GM19452 (cell line): ENCODE data around the gene PALM2AKAP2.

Source experiments
- ATAC-seq: cut with Tn5 transposase; IDR thresholded peaks from one replicate; pipeline ENCODE4 v1.9.1; 2021; ENCODE audit not compliant: unreplicated experiment

PALM2AKAP2 gene

DNA sequence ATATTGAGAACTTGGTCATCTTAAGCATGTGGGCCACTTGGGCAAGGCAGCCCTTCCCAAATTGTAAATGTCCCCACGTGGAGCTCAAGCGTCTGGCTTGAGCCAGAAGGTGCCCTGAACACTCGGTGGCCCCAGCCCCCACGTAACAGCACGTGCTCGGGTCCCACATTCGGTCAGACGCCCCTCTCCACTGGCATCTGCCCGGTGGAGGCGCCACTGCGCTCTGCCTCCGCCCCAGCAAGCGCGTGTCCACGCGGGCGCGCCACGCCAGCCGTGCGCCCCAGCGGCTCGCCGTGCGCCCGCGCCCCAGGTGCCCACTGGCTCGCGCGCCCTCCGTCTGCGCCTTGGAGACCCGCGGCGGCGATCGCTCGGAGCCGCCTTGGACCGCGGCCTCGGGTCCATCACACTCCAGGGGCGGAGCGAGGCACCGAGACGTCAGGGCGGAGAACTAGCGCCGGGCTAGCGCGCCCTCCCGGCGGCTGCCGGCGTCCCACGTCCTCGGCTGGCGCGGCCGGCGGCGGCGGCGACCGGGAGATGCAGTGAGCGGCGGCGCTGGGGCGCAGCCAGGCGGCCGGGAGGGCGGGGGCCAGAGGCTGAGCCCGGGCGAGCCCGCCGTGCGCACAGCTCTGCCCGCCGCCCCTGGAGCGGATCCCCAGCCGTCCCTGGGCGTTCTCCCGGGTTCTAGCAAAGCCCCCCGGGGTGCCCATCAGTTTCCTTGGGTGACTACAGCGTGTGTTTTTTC, at the start of gene PALM2AKAP2:
Gene PALM2AKAP2 (plus strand): TSS at position 488 of the 742 bp plus-strand sequence. CDS start 291 bp downstream, outside the sequence.
- no peak for ATAC-seq

DNA sequence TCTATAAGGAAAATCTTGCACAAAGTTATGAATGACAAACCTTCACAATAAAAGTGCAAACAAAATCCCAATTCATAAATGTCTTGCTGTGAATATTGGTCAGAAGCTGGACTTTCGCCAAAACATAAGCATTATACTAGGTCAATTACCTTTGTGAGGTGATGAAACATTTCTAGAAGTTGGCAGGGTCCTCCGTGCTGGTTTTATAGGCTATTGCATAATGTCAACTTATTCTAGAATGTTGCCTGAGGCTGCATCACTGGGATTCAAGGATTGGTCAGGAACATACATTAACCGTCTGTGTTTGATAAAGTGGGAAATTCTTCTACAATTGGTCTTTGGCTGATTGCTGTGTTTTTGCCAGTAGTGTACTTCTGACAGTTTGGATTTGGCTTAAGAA, 49.8 kb upstream of the PALM2AKAP2 start:
- ATAC-seq, result no peak

DNA sequence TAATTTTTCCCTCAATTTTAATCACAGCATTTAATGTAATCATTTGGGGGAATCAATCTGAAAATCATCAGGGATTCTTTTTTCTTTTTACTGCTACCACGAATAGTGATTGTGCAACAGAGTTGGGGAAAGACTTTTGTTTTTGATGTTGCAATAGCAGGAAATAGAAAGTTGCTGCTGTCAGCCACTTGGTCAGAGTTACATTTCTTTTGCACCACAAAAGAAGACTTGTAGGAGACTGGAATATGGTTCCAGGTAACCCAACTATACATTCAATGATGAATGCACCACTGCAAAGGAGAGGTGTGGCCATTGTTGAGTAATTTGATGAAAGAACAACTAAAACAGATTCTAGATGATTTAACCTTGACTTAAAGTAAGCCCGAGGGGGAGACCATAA, 46.3 kb upstream of the PALM2AKAP2 start:
- ATAC-seq, result no peak

DNA sequence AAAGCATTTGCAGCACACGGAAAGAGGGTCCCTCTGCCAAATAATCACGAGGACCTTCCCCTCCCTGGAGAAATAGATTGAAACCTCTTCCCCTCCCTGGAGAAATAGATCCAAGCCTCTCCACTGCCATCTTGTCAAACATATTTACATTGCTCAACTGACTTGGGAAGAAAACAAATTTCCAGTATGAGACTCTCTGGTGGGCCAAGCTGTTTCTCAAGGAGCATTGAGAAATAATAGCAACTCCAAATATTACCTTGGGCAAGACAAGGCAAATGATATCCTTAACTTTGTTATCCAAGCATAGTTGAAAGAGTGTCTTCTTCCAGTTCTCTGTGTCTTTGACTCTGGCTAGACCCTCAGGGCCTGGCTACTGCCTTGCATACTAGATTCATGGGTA, 45.2 kb upstream of the PALM2AKAP2 start:
- ATAC-seq, result no peak

DNA sequence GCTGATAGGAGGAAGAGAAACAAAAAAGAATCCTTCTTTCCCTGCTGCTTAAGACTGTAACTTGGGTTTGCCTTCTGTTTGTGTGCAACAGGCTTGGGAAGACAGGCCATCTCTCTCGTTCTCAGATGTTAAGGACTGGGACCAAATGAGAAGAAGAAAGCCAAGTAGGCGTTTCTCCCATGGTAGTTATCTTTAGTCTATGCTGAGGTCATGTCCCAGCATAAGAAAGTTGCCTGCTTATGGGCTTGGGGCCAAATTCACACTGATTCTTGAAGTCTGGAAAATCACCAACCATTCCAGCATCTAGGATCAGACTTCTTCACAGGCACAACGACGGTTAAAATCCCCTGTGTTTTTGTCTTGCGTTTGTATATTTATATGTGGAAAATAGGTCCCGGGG, 44.2 kb upstream of the PALM2AKAP2 start:
- ATAC-seq, result no peak

DNA sequence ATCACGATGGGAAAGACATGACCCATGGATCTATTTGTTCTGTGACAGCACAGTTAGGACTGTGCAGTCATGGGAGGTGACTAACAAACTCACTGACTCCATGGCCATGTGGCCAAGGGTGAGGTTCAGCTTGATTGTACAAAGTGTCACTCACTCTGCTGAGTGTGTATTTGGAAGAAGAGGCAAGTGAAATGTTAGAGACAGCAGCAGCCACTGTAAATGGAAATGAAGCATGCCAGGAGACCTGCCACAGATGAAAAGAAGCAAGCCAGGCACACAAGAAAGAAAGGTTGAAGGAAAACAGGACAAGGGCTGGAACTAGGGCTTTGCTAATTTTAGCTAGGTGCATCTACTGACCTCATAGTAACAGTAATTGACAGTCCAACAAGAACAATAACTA, 42.7 kb upstream of the PALM2AKAP2 start:
- no peak for ATAC-seq

DNA sequence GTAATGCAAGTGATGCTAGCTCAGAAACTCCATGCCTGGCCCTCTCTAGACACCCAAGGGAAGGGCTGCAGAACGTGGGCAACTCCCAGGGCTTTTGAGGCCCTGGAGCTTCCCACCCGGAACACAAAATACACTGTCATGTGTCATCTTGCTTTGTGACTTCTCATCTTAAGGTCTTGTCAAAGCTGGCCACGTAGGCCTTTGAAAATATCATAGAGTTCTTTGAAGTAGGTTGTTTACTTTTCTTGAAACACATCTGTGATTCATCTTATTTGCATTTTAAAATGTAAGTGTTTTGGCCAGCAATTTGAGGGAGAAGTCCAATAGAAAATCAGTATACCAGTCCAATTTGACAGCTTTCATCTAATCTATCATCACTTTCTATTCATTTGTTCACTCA, 40.2 kb upstream of the PALM2AKAP2 start:
- ATAC-seq, result no peak

DNA sequence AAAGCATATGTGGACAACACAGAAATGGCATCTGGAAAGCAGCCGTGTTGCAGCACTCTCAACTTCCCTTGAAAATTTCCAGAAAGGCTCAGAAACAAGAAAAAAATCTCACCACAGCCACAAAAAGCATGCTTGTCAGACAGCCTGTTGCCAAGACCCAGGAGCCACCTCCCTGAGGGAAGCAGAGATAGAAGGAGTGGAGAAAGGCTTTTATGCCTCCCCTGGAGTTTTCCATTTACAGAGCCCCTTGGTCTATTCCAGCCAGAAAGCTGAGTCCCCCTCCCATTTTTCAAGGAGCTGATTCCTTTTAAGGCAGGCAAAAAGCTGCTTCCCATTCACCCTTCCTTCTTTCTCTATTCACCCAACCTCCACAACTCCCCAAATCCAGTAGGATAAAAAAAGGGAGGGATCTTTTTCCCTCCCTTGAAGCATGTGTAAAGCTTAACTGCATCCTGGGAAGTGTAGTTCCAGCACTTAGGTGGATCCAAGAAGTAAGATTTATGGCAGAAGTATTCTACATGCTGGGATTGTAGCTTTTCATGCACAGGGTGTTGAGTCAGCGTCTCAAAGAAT, 37.1 kb upstream of the PALM2AKAP2 start:
- ATAC-seq, result no peak

DNA sequence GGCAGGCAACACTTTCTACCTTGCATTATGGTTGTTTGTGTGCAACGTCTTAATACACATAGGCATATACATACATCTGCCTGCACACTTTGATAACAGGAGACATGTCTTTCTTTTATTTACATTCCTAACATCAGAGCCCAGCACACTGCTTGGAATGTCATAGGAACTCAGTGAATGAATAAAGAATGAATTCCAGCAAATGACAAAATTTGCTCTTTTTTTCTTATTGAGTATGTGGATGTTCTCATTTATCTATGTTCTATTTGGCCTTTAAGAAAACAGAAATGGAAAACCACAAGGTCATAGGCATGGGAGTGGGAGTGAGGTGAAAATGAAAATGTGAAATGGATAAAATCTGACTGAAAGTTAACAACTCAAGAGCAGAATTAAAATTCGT, 36.3 kb upstream of the PALM2AKAP2 start:
- ATAC-seq, result no peak

DNA sequence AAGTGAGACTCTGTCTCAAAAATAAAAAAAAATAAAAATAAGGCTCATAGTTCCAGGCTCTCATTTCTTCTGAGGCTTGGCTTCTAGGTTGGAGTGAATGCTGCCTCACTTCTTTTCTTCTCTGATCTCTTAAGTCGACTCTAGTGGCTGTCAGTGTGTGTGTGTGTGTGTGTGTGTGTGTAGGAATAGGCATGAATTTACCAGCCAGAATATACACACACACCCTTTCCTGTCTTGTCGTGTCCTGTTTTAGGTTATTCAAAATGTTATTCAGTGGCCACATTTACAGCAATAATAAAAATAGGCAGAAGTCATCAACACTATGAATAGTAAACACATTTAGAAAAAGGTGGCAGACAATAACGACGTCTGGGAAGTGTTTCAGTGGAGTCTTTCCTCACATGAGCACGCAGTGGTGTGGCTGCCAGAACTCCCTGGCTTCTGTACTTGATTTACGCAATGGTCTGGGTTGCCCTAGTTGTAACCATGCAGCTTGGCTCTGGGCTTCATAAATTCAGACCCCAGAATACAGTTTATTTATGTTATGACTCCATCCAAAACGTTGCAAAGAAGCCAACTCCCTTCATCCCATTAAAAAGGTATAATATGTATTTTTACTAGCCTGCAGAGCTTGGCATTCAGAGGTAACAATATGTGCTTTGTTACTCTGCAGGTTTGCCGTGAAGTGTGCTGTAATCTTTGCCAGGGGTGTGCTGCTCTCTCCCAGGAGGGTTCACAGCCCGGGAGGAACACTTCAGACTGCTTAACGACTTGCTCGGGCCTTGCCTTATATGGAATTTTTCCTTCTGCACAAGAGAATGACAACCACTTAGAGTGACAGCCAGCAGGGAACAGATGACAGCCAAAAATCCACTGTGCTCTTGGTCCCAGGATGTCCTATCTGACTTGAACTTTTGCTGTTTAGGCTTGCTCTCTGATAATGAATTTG, 34.4 kb upstream of the PALM2AKAP2 start:
- ATAC-seq, result no peak

DNA sequence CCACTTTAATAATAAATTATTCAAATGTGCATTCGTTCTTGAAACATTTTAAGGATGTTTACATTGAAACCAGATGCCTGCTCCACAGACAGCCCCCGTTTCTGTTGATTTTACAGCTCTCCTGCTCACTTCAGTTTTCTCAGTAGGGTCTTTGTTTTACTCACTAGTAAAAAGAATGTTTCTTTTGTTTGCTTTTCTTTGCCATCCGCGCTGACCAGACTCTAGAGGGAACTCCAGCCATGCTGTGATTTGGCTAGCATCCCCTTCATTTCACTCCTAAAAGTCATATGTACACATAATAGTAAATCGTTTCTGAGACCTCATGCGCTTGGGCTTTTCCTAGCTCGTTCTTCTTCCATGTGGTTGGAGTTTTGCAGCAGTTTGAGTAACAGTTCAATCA, 28.7 kb upstream of the PALM2AKAP2 start:
- no peak for ATAC-seq

DNA sequence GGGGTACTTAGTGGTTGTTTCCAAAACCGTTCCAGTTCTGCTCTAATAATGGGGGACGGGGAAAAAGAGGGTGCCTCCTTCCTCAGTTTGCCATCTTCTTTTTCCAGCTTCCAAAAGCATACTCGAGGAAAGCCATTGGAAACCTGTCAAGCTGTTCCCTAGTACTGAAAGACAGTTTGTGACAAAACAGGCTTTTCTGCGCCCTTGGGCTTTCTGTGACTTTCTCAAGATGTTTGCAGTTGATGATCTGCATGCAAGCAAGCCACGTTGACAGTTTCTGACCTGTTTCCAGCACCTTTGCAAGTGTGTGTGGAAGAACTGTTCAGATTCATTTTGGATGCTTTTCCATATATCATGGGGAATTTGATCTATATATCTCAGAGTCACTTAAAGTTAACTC, 26.7 kb upstream of the PALM2AKAP2 start:
- no peak for ATAC-seq

DNA sequence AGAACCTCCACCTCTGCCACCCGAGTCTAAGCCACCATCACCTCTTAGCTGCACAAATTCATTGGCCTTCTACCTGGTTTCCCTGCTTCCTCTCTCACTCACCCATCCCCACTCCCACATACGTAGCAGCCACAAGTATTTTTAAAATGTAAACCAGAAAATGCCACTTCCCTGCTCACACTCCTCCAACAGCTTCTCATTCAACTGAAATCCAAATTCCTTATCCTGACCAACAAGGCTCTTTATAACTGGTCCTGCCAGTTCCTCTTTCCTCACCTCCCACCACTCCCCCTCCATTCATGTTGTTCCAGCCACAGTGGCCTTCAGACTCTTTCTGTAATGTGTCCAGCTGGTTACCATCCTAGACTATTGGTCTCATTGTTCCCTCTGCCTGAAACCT, 25.0 kb upstream of the PALM2AKAP2 start:
- ATAC-seq, result no peak

DNA sequence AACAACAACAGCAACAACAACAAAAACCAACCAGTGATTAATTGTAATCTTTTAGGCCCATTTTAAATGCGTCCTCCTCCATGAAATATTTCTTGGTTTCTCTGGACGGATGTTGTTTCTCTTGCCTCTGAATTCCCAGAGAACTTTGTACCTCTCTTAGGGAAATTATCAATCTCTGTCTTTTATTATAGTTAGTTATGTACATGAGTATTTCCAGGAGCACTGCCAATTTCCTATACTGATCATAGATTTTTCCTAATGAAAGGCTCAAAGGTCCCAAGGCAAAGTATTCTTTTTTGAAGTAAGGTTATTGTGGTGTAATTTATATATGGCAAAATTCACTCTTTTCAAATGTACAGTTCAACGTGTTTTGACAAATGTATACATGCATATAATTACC, 20.4 kb upstream of the PALM2AKAP2 start:
- no peak for ATAC-seq

DNA sequence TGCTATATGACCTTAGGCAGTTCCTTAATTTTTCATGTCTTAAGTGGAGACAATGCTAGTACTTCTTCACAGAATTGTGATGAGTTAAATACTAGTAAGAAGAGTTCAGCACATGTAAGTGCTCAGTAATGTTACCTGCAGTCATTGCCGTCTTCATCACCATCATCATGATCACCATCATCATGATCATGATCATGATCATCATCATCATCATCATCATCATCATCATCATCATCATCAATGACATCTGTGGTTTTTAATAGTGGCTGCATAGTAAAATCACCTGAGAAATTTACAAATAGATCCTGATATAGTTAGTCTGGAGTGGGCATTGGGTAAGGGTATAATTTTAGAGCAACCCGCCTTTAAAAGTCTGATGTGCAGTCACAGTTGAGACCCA, 14.7 kb upstream of the PALM2AKAP2 start:
- ATAC-seq, result no peak

DNA sequence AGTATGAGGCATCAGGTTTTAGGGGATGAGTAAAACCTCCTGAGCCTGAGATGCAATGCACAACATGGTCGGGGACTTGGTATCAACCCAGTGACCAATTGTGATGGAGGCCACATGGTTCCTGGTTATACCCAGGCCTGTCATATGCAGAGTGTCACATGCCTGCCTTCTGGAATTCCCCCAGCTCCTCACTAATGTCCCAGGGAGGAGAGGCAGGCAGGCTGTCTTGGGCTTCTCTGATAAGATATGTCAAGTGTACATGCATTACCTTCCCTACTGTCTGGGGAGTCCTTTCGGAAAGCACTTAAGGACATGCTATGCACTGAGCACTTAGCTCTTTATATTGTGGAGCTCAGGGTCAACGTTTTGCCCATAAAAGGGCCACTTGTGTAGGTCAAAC, 14.2 kb upstream of the PALM2AKAP2 start:
- no peak for ATAC-seq

DNA sequence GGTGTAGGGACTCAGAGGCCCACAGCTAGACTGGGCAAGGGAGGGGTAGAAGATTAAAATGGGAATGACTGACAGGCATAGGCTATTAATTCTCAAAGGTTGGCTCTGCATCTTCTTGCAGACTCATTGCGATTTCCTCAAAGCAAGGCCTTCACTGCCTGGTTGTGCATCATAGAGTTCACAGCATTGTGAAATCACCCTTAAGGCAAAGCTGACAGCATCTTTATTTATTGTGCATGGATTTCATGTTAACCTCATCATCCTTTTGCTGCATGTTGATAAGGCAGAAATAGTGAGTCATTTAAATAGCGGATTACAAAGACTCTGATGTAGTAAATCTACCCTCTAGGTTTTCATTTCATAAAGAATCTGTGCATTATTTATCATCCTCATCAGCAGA, 13.6 kb upstream of the PALM2AKAP2 start:
- no peak for ATAC-seq

DNA sequence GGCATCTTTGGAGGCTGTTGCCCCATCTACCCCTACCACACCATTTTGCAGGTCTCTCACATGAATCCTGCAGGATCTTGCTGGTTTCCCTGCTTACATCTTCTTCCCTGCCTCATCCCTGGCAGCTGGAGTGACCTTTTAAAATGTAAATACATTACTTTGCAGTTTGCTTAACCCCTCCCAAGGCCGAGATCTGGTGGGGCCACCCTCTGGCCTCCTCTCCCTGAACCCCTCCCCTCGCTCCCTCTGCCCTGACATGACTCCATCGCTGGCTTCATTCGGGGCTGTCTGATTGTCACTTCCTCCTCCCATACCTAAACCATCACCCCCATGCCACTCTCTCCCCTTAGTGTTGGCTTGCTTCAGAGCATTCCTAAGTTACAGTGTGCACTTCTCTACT, 12.6 kb upstream of the PALM2AKAP2 start:
- no peak for ATAC-seq

DNA sequence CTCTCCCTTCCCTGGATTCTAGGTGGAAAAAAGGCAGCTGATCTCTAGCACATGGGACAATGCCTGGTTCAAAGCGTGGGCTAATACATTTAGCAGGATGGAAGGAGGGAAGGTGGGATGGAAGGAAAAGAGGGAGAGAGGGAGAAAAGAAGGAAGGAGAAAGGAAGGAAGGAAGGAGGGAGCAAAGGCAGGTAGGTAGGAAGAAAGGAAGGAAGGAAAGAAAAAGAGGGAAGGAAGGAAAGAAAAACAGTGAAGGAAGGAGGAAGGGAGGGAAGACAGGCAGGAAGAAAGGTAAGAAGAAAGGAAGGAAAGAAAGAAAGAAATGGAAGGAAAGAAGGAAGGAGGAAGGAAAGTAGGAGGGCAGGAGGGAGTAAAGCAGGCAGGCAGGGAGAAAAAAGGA, 12.2 kb upstream of the PALM2AKAP2 start:
- ATAC-seq, result no peak

DNA sequence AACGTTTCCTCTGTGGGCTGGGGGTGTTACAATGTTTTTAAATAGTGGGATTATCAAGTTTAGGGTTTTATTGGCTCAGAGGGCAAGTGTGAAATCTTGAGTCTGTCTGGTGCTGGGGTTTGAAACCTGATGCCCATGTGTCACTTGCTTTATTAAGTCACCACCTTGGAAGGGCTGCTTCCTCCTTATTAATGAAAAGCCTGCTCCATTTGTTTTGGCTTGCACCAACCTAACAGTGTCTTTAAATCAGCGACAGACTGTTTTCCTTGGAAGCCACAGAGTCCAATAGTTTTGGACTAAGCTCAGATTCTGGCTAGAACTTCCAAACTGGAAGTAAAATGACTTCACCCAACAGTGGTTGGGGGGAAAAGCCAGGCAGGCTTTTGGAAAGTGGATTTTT, 10.7 kb upstream of the PALM2AKAP2 start:
- ATAC-seq, result no peak

DNA sequence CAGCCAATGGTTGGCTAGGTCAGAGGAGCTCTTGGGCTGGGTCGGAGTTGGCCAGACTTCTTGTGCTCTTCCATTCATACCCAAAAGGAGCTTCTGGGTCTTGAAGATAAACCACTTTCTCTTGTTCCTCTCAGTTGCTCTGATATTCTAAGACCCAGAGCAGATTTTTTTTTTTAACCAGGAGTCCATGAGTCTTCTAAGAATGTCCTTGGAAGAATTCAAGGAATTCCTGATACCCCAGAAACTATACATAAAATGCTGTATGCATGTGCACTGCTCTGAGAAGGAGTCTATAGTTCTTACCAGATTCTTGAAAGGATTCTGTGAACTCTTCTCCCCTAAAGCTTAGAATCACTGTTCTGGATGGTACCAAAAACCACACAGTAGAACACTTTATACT, 9.9 kb upstream of the PALM2AKAP2 start:
- no peak for ATAC-seq

DNA sequence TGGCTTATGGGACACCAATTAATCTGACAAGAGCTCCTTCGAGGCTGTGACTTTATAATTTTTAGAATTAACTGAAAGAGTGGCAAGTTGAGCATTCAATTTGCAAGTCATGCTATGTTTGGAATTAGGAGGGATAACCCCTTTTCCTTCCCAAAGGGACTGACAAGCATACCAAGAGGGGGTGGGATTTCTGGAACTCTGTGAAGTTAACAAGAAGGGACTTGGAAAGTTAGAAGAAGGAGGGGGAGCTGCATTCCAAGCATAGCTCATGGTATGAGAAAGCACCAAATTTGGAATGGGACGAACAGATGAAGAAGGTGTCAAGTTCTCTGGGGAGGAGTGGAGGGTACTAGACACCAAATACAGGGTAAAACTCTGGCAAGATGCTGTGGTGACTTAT, 8.9 kb upstream of the PALM2AKAP2 start:
- no peak for ATAC-seq
